Measurements from ENCODE around the gene NCF1. TPM values are rescaled to one million over a fixed set of nuclear protein-coding genes. Genes with fewer than 3 reads are reported as not detected.

The NCF1 gene
- 0.40 TPM in 1 of 2 replicates, not detected in the other for total RNA-seq

GRCh38 chr7:74773760-74774750 is at the start of gene NCF1:
Gene NCF1, plus strand, starts transcription at chr7:74774011. Its CDS starts 21 bp downstream, at chr7:74774032.

Other genes with a start within 250 kb of the NCF1 start
- gene GTF2I, start 116.3 kb upstream of the NCF1 start, total RNA-seq = 94.1 and 98.5 TPM in 2 replicates
- gene GTF2IRD2, start 77.6 kb downstream of the NCF1 start, total RNA-seq = 7.5 and 10.6 TPM in 2 replicates
- gene CASTOR2, start 190.7 kb downstream of the NCF1 start, total RNA-seq = 5.4 and 9.5 TPM in 2 replicates